Measurements from ENCODE around the gene CTAG1A. TPM values are rescaled to one million over a fixed set of nuclear protein-coding genes. Genes with fewer than 3 reads are reported as not detected.
"Not testable (repeated sequence)": the region's sequence is repeated elsewhere in the genome, so short reads cannot be mapped to it uniquely, and the experiment has no call there.

Gene CTAG1A
- not detected for polyA plus RNA-seq (ENCODE audit: insufficient read length)
- long read RNA-seq, donor 1: 0 reads
- long read RNA-seq, donor 2: 0 reads
- long read RNA-seq, donor 3: 0 reads
- long read RNA-seq, donor 4: 0 reads
- long read RNA-seq, donor 5: 0 reads
- long read RNA-seq, donor 6: 0 reads
- long read RNA-seq, donor 7: 0 reads
- long read RNA-seq, donor 8: 0 reads

GRCh38 chrX:154584585-154585183, at the start of gene CTAG1A:
CTAG1A (plus strand) TSS chrX:154585133; CDS start chrX:154585207, 74 bp downstream.
- not testable (repeated sequence) for DNase-seq

- no peak for DNase-seq
Observed at GRCh38 chrX:154535892-154536291, 49.0 kb upstream of the CTAG1A start.

DNA sequence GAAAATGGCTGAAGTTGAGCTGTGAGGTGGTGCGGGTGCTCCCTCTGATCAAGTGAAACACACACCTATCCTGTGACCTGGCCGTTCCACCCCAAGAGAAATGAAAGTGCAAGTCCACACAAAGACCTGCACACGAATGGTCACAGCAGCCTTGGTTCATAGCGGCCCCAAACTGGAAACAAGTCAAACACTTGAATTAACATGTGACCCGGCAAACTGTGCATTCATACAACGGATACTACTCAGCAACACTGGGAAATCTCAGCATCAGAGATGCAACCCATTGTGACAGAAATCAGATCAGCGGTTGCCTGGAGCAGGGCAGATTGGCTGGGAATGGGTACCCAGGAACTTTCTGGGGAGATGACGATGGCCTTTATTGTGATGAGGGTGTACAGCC, 45.9 kb upstream of the CTAG1A start:
- no peak for DNase-seq

GRCh38 chrX:154540365-154540764, 44.6 kb upstream of the CTAG1A start:
- not testable (repeated sequence) for DNase-seq

- no peak for DNase-seq
Observed at GRCh38 chrX:154540897-154541535, 43.9 kb upstream of the CTAG1A start.

GRCh38 chrX:154541589-154541895, 43.4 kb upstream of the CTAG1A start:
- no peak for DNase-seq

DNA sequence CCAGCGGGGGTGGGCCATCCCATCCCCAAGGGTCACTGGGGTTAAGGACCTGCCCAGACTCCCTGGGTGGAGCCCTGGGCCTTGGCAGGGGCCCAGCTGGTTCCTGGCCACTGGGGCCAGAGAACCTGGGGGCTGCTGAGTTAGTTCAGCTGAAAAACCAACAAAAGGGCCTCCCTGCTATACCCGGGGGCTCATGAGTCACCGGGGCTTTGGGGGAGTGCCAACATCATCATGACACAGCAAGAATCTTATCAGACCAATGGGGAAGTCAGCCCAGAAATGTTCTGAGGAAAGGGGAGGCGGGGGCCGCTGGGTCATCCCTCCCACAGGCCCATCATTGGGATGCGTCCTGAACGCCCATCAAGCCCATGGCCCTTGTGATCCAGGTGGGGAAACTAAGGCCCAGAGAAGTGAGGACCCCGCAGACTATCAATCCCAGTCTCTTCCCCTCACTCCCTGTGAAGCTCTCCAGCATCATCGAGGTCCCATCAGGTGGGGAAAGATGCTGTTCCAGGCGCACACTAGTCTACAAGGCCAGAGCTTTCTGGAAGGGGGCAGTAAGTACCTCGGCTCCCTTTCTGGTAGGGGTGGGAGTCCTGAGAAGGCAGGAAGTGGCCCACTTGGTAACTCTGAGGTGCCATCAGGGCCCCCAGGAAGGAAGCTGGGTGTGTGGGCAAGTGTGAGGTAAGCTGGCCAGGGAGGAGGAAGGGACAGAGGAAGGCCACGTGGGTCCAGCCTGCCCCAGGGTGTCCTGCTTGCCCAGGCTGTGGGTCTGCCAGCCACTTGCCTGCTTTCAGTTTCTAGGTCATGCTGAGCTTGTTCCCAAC, 42.8 kb upstream of the CTAG1A start:
- DNase-seq: no peak

- DNase-seq: no peak
Observed at GRCh38 chrX:154542723-154543424, 42.1 kb upstream of the CTAG1A start.

DNA sequence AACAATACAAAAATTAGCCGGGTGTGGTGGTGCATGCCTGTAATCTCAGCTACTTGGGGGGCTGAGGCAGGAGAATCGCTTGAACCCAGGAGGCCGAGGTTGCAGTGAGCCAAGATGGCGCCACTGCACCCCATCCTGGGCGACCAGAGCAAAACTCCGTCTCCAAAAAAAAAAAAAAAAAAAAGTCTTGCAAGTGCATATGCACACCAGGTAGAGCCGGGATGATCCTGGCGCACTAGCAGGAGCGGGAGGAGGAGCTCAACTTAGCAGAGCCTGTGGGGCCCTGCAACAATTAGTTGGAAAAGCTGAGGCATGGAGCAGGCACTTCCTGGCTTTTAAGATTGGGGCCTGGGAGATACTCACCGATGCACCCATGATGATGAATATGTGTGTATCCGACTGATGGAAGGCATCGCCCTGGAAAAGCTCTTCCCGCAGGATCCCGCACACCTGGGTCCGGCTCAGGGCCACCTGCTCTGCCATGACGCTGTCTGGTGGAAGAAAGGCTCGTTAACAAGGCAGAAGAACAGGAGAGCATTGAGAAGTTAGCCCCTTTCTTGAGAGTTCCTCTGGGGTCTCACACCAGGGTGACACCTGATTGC, 39.2 kb upstream of the CTAG1A start:
- no peak for DNase-seq

DNA sequence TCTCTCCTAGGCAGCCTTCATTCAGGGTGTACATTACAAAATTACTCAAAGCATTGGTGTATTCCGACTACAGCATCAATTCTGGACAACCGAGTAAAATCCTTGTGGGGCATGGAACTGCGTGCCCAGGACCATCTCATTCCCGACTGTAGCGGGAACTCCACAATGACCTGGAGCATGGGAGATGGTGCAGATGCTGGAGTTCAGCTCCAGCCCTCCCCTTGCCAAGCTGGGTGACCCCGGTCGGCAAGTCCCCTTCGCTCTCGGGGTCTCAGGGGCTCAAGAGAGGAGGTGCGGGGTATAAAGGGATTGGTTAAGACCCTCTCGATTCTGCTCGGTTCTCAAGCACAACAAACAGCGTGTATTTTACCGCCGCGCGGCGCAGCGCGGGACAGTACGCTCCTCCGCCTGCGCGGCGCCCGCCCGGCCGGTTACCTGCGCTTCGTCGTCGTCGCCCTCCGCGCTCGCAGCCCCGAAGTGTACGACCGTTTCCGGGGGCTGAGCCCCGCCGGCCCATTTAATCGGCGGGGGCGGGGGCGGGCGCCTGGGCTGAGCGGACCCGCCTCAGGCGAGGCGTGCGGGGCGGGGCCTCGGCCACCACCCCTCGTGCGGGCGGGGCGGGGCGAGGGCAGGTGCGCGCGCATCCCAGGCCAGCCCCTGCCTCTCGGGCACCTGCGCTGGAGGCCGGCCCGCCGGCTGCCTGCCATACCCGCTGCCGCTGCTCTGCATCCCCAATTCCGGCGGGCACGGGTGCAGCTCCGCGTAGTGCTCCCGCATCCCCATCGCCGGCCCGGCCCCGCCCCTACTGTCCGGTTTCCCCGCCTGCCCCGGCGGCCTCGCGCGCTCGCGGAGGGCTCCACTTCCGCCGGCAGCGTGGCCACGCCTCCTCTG, 38.3 kb upstream of the CTAG1A start, which contains the start of gene G6PD:
TSS of gene G6PD (minus strand) at position 493 of the 891 bp plus-strand sequence. CDS start 691 bp downstream, outside the sequence.
- DNase-seq: peak; percentile 55

DNA sequence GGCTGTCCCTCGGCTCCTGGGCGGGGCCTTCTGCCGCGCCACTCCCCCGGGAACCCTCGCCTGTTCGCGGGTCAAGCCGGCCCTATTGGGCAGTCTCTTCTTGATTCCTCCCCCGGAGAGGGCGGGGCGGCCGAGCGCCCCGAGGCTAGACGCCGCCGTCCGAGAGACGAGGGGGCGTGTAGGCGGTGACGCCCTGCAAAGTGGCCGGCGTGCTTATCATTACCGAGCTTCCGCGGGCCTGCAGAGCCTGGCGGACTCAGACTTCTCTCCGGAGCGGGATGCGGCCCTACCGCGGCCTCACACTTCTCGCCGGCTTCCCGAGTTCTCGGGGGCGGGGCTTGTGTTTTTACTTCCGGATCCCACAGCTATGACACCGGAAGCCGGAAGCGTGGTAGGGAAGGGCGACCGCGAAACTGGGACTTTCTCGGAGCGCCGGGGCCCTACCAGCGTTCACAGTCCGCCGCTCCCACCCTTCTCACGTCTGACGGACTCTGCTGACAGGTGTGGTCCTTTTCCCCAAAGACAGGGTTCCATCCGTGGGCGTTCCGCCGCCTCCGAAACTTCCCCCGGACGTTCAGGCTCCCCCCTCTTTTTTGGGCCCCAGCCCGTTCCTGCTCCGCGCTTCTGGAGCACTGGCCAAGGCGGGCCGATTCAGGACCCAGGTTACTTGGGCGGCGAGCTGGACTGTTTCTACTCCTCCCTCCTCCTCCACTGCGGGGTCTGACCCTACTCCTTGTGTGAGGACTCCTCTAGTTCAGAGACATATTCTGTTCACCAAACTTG, 37.5 kb upstream of the CTAG1A start, which contains the start of gene IKBKG:
TSS of gene IKBKG (plus strand) at position 376 of the 783 bp plus-strand sequence. CDS start 4,383 bp downstream, outside the sequence.
- peak; percentile 83 for DNase-seq

GRCh38 chrX:154548028-154548316, 37.0 kb upstream of the CTAG1A start:
- no peak for DNase-seq

- no peak for DNase-seq
Observed at GRCh38 chrX:154549766-154550165, 35.2 kb upstream of the CTAG1A start.

- not testable (repeated sequence) for DNase-seq
Observed at GRCh38 chrX:154552112-154552806, 32.7 kb upstream of the CTAG1A start.

GRCh38 chrX:154558060-154558690, 26.8 kb upstream of the CTAG1A start:
- DNase-seq: not testable (repeated sequence)

- not testable (repeated sequence) for DNase-seq
Observed at GRCh38 chrX:154558896-154559295, 26.0 kb upstream of the CTAG1A start.

GRCh38 chrX:154560326-154560725, 24.6 kb upstream of the CTAG1A start:
- not testable (repeated sequence) for DNase-seq

- DNase-seq: not testable (repeated sequence)
Observed at GRCh38 chrX:154562295-154562694, 22.6 kb upstream of the CTAG1A start.

DNA sequence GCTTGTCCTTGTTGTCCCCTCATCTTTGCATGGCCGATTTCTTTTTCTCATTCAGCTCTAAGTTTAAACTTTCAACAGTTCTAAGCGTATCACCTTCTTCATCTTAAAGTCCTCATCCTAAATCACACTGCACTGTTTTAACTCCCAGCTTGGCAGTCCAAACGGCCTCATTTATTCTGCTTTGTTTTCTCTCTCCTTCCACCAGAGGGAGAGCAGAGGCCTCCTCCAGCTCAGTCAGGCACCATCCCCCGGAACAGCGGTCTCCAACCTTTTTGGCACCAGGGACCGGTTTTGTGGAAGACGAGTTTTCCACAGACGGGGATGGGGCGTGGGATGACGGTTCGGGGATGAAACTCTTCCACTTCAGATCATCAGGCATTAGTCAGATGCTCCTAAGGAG, 14.6 kb upstream of the CTAG1A start:
- not testable (repeated sequence) for DNase-seq

All from left kidney (tissue), 8 donors.